Esophagus muscularis mucosa (tissue), 4 donors: Measurements from ENCODE around the gene SLC25A44. TPM values are rescaled to one million over a fixed set of nuclear protein-coding genes. Genes with fewer than 3 reads are reported as not detected.
"Not testable (repeated sequence)": the region's sequence is repeated elsewhere in the genome, so short reads cannot be mapped to it uniquely, and the experiment has no call there.

ENCODE experiments used
- DNase-seq: peaks from one replicate; pipeline ENCODE4 v3.0.0-alpha.2; 2017; ENCODE audit errors: extremely low spot score
- H3K27ac ChIP-seq, 4 donors: fragments of 200-600 bp; sonication (generic); replicated peaks in 1 of 4; 1 replicate in 3 of 4; 2 replicates in 1 of 4; pipeline ENCODE4 v1.5.1; 2016 to 2019; ENCODE audit warnings: mild to moderate bottlenecking in 1 of 4
- H3K27me3 ChIP-seq, 4 donors: fragments of 200-600 bp; sonication (generic); one replicate each; pipeline versions ENCODE4 v1.5.1 to v1.6.0; 2016 to 2019
- H3K36me3 ChIP-seq, 4 donors: fragments of 200-600 bp; sonication (generic); one replicate each; pipeline ENCODE4 v1.5.1; 2016 to 2019
- H3K4me1 ChIP-seq, 4 donors: fragments of 200-600 bp; sonication (generic); one replicate each; pipeline ENCODE4 v1.5.1; 2016 to 2019
- H3K4me3 ChIP-seq, 4 donors: fragments of 200-600 bp; sonication (generic); 1 replicate in 2 of 4; 2 replicates in 2 of 4; pipeline ENCODE4 v1.5.1; 2016 to 2019; ENCODE audit warnings: mild to moderate bottlenecking in 4 of 4, moderate library complexity in 1 of 4
- H3K9me3 ChIP-seq, 4 donors: fragments of 200-600 bp; sonication (generic); 1 replicate in 3 of 4; 2 replicates in 1 of 4; pipeline ENCODE4 v1.5.1; 2016 to 2019
- CTCF ChIP-seq, 3 experiments: fragments of 200-600 bp in 2 of 3; fragments of 450-650 bp in 1 of 3; sonication (generic) in 2 of 3; IDR thresholded peaks; one replicate each; pipeline ENCODE4 v1.5.1; 2017 to 2019; ENCODE audit warnings: antibody characterized with exemption in 3 of 3, mild to moderate bottlenecking in 2 of 3, moderate library complexity in 1 of 3
- EP300 ChIP-seq: sonication (generic); formaldehyde crosslinking; IDR thresholded peaks from one replicate; pipeline ENCODE4 v1.6.1; 2017; ENCODE audit warnings: antibody characterized with exemption
- POLR2A ChIP-seq: fragments of 450-650 bp; IDR thresholded peaks from one replicate; pipeline ENCODE4 v1.6.1; 2017; ENCODE audit warnings: antibody characterized with exemption, moderate library complexity, mild to moderate bottlenecking, low read depth
- POLR2AphosphoS5 ChIP-seq, 2 donors: sonication (generic); formaldehyde crosslinking; IDR thresholded peaks; one replicate each; pipeline ENCODE4 v1.6.1; 2017; ENCODE audit warnings: antibody characterized with exemption in 2 of 2
- WGBS: methylation state at CpG from one replicate; pipeline ENCODE4 v1.1.5; 2018; 5-methylcytosine and 5-hydroxymethylcytosine counted together
- intact Hi-C: fragments of 100-400 bp; cut with DNase I; formaldehyde crosslinking; loops from one replicate; pipeline ENCODE4 v1.15.1; 2023
- total RNA-seq, 4 donors: library from RNA; depleted of rRNA; stranded (reverse); fragments of >200 nt; gene quantifications; one replicate each; pipeline versions ENCODE4 v1.1.0 to v1.2.1, GENCODE V29; 2016

Gene SLC25A44
- total RNA-seq, 4 donors from 2014 or later, result 8.3 to 18.2 (median 15.0) TPM

- no peaks in the 10 kb centered on the region for H3K4me1 ChIP-seq
- H3K36me3 ChIP-seq, result peaks cover 0 to 8% (median 4%) of the 10 kb centered on the region in 4 donors
- H3K4me3 ChIP-seq, result no peak overlapping the region
- no peaks in the 10 kb centered on the region for H3K9me3 ChIP-seq
- DNase-seq, result no peak
- intact Hi-C loops, result no loop called here
- no peak for TF ChIP-seq POLR2AphosphoS5 (IDR thresholded peaks at IDR 0.05)
- TF ChIP-seq EP300, result no peak
- TF ChIP-seq CTCF (IDR thresholded peaks at IDR 0.05), result no peak
- TF ChIP-seq POLR2A, result no peak
- H3K27ac ChIP-seq, result no peak overlapping the region
- WGBS, result 93% methylated on average over 3 of the region's 3 CpGs
- H3K27me3 ChIP-seq, result peaks cover 0 to 16% (median 0%) of the 10 kb centered on the region in 4 donors
These were observed 13.4 kb upstream of the SLC25A44 start for GRCh38 chr1:156180471-156180870.

- H3K9me3 ChIP-seq, DNase-seq, H3K36me3 ChIP-seq, H3K27ac ChIP-seq, intact Hi-C loops, H3K4me3 ChIP-seq, H3K4me1 ChIP-seq: not testable (repeated sequence)
- WGBS, result 33% methylated on average over 8 of the region's 8 CpGs
- H3K27me3 ChIP-seq, result peaks cover 0 to 16% (median 0%) of the 10 kb centered on the region in 4 donors
These were observed 12.4 kb upstream of the SLC25A44 start for GRCh38 chr1:156181391-156181924.

GRCh38 chr1:156182010-156182779, 11.7 kb upstream of the SLC25A44 start:
- H3K27ac ChIP-seq, intact Hi-C loops, H3K4me1 ChIP-seq, DNase-seq, H3K36me3 ChIP-seq, H3K4me3 ChIP-seq, H3K9me3 ChIP-seq: not testable (repeated sequence)
- 84% methylated on average over 12 of the region's 12 CpGs for WGBS
- H3K27me3 ChIP-seq, result peaks cover 0 to 16% (median 0%) of the 10 kb centered on the region in 4 donors

GRCh38 chr1:156186347-156187177, 7.3 kb upstream of the SLC25A44 start:
- H3K4me1 ChIP-seq, H3K4me3 ChIP-seq, H3K27ac ChIP-seq, H3K9me3 ChIP-seq, H3K36me3 ChIP-seq, intact Hi-C loops, H3K27me3 ChIP-seq, DNase-seq: not testable (repeated sequence)
- WGBS, result 82% methylated on average over 2 of the region's 2 CpGs

- DNase-seq, H3K9me3 ChIP-seq, H3K27me3 ChIP-seq, H3K27ac ChIP-seq, H3K36me3 ChIP-seq, intact Hi-C loops, H3K4me3 ChIP-seq: not testable (repeated sequence)
- WGBS, result 88% methylated on average over 4 of the region's 4 CpGs
- peaks cover 14 to 20% (median 17%) of the 10 kb centered on the region in 4 donors for H3K4me1 ChIP-seq
These were observed 3.6 kb upstream of the SLC25A44 start for GRCh38 chr1:156190265-156190664.

GRCh38 chr1:156191292-156191964, 2.5 kb upstream of the SLC25A44 start:
- Histone ChIP-seq H3K9me3 (no peaks in the 10 kb centered on the region), H3K27me3 (no peaks in the 10 kb centered on the region), H3K4me1 (peaks cover 15 to 31% (median 29%) of the 10 kb centered on the region in 4 donors), H3K36me3 (peaks cover 0 to 7% (median 5%) of the 10 kb centered on the region in 4 donors), H3K4me3 (no peak overlapping the region), H3K27ac (no peak overlapping the region)
- DNase-seq, result no peak
- intact Hi-C loops, result no loop called here
- 72% methylated on average over 4 of the region's 4 CpGs for WGBS
- no peak for TF ChIP-seq CTCF (IDR thresholded peaks at IDR 0.05)
- no peak for TF ChIP-seq POLR2AphosphoS5 (IDR thresholded peaks at IDR 0.05)
